ENCODE results near the gene C2.
"Not testable (repeated sequence)": the region's sequence is repeated elsewhere in the genome, so short reads cannot be mapped to it uniquely, and the experiment has no call there.

DNA sequence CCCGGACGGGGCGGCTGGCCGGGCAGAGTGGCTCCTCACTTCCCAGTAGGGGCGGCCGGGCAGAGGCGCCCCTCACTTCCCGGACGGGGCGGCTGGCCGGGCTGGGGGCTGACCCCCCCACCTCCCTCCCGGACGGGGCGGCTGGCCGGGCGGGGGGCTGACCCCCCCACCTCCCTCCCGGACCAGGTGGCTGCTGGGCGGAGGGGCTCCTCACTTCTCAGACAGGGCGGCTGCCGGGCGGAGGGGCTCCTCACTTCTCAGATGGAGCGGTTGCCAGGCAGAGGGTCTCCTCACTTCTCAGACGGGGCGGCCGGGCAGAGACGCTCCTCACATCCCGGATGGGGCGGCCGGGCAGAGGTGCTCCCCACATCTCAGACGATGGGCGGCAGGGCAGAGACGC lies 4.6 kb downstream of the C2 start:
- TF ChIP-seq, protein P1, sequence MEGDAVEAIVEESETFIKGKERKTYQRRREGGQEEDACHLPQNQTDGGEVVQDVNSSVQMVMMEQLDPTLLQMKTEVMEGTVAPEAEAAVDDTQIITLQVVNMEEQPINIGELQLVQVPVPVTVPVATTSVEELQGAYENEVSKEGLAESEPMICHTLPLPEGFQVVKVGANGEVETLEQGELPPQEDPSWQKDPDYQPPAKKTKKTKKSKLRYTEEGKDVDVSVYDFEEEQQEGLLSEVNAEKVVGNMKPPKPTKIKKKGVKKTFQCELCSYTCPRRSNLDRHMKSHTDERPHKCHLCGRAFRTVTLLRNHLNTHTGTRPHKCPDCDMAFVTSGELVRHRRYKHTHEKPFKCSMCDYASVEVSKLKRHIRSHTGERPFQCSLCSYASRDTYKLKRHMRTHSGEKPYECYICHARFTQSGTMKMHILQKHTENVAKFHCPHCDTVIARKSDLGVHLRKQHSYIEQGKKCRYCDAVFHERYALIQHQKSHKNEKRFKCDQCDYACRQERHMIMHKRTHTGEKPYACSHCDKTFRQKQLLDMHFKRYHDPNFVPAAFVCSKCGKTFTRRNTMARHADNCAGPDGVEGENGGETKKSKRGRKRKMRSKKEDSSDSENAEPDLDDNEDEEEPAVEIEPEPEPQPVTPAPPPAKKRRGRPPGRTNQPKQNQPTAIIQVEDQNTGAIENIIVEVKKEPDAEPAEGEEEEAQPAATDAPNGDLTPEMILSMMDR (conservative IDR thresholded peaks at IDR 0.05): not testable (repeated sequence)
- not testable (repeated sequence) for TF ChIP-seq EZH2 (IDR thresholded peaks at IDR 0.05; ENCODE audit: low read depth)

Data from PC-9 (cell line).